Astrocyte of the cerebellum (primary cell): ENCODE measurements around the gene ZNRF4.

Experiments
- DNase-seq: peaks from one replicate; pipeline ENCODE4 v3.0.0-alpha.2; 2011; ENCODE audit warnings: low read depth
- H3K4me3 ChIP-seq: 2 replicates; pipeline ENCODE4 v1.5.1; 2011; ENCODE audit warnings: mild to moderate bottlenecking, low read depth, low read length, moderate library complexity
- CTCF ChIP-seq: IDR thresholded peaks from 2 replicates; pipeline ENCODE4 v1.5.1; 2012; ENCODE audit warnings: low read length, low read depth, moderate library complexity, mild to moderate bottlenecking; ENCODE audit errors: missing control alignments
- in situ Hi-C: cut with HindIII; loops from 2 replicates; pipeline ENCODE4 v1.10.0; 2017; ENCODE audit warnings: low sequenced_read_pairs

The ZNRF4 gene

DNA sequence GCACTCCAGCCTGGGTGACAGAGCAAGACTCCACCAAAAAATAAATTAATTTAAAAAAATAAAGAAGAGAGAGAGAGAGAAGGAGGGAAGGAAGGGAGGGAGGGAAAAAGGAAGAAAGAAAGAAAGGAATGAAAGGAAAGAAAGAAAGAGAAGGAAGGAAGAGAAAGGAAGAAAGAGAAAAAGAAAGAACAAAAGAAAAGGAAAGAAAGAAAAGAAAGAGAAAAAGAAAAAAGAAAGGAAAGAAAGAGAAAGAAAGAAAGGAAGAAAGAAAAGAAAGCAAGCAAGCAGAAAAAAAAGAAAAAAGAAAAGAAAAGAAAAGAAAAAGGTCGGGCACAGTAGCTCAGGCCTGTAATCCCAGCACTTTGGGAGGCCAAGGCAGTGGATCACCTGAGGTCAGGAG is 14.9 kb upstream of the ZNRF4 start:
- no peak for DNase-seq
- H3K4me3 ChIP-seq = no peak overlapping the region
- in situ Hi-C loops = no loop called here
- TF ChIP-seq CTCF = no peak

DNA sequence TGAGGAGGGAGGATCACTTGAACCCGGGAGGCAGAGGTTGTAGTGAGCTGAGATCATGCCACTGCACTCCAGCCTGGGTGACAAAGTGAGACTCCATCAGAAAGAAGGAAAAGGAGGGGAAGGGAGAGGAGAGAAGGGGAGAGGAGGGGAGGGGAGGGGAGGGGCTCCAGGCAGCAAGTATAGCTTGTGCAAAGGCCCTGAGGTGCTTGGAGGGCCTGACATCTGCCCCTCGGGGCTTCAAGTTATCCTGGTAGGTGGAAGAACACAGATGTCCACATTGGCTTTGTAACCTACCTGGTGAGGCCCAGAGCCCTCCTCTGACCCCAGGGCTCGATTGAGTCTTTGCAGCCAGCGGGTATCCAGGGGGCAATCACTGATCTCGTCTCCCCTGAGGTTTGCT is 11.5 kb upstream of the ZNRF4 start:
- no peak for TF ChIP-seq CTCF
- in situ Hi-C loops = no loop called here
- H3K4me3 ChIP-seq = no peak overlapping the region
- DNase-seq = no peak

- TF ChIP-seq CTCF = no peak
- no peak for DNase-seq
- in situ Hi-C loops = no loop called here
- no peak overlapping the region for H3K4me3 ChIP-seq
Observed at GRCh38 chr19:5444431-5444830, 10.8 kb upstream of the ZNRF4 start.

DNA sequence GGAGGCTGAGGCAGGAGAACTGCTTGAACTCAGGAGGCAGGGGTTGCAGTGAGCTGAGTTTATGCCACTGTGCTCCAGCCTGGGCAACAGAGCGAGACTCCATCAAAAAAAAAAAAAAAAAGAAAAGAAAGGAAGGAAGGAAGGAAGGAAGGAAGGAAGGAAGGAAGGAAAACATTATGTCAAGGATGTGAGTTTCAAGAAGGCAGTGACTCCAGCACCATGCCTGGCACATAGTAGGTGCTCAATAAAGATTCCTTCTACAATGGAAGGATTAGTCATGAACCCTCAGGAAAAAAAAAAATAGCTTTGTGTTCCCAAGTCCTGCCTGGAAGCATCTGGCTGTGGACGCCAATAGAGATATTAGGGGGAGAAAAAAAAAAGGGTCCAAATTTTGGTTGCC is 10.1 kb upstream of the ZNRF4 start:
- H3K4me3 ChIP-seq = no peak overlapping the region
- no peak for TF ChIP-seq CTCF
- no peak for DNase-seq
- in situ Hi-C loops = no loop called here

DNA sequence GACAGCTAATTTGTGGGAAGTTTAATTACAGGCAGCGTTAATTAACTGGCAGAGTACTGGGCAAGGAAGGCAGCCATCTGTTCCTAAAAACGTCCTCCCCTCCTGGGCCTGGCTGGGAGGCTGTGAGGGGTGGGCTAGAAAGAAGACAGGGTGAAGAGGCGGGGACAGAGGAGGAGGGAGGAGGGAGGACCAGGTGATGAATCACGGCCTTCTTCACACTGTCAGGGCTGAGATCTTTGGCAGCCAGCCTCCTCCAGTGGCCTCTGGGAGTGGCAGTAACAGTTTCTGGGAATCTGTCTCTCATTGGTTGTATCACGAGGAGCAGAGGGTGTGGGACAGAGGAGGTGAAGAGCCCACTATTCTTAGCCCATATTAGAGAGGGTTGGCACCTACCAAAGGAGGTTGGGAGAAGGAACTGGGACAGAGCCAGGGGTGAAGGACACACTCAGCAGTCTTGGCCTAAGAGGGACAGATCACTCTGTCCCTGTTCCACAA is 9.6 kb upstream of the ZNRF4 start:
- no peak overlapping the region for H3K4me3 ChIP-seq
- in situ Hi-C loops = no loop called here
- no peak for DNase-seq
- no peak for TF ChIP-seq CTCF

DNA sequence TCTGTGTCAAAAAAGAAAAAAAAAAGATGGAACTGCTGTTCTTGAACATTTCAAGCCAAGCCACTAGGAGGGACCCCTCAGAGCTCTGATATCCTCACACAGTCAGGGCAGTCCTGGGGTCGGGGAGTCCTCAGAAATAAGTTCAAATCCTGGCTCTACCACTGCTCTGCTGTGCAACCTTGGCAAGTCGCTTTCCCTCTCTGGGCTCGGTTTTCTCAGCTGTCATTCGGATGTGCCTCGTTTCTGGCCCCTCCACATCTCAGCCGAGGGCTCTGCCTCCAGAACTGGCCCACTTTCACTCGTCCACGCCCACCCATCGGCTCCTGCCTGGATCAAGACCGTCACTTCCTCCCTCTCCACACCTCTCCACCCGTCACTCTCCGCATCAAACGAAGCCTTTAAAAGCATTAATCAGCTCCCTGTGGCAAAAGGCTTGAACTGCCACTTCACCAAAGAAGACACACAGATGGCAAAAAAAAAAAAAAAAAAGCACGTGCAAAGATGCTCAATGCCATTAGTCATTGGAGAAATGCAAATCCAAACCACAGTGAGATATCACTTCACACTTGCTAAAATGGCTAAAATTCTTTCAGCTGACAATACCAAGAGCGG is 7.4 kb upstream of the ZNRF4 start:
- DNase-seq = no peak
- TF ChIP-seq CTCF = no peak
- in situ Hi-C loops = no loop called here
- no peak overlapping the region for H3K4me3 ChIP-seq
